ENCODE measurements around the gene CCDC60.

The CCDC60 gene

GRCh38 chr12:119334430-119335170 lies at the start of gene CCDC60:
Gene CCDC60, plus strand, starts transcription at chr12:119334729. Its CDS starts 448 bp downstream, at chr12:119335177.
- TF ChIP-seq JUND (IDR thresholded peaks at IDR 0.05; ENCODE audit: low read depth): no peak
- peak; percentile 20 to 73 for DNase-seq (ENCODE audit: low read depth in 1 of 2, low spot score in 1 of 2)
- in situ Hi-C loops (cut with HindIII; ENCODE audit: low pct_unique_long_range_greater_than_20kb, low sequenced_read_pairs): no loop called here

GRCh38 chr12:119288576-119288975 lies 46.0 kb upstream of the CCDC60 start:
- TF ChIP-seq JUND (IDR thresholded peaks at IDR 0.05; ENCODE audit: low read depth): no peak
- in situ Hi-C loops (cut with HindIII; ENCODE audit: low pct_unique_long_range_greater_than_20kb, low sequenced_read_pairs): no loop called here
- DNase-seq (ENCODE audit: low read depth in 1 of 2, low spot score in 1 of 2): no peak

- no peak for DNase-seq (ENCODE audit: low read depth in 1 of 2, low spot score in 1 of 2)
- in situ Hi-C loops (cut with HindIII; ENCODE audit: low pct_unique_long_range_greater_than_20kb, low sequenced_read_pairs): no loop called here
- no peak for TF ChIP-seq JUND (IDR thresholded peaks at IDR 0.05; ENCODE audit: low read depth)
Observed at GRCh38 chr12:119292893-119293630, 41.5 kb upstream of the CCDC60 start.

- no peak for DNase-seq (ENCODE audit: low read depth in 1 of 2, low spot score in 1 of 2)
- TF ChIP-seq JUND (IDR thresholded peaks at IDR 0.05; ENCODE audit: low read depth): no peak
- in situ Hi-C loops (cut with HindIII; ENCODE audit: low pct_unique_long_range_greater_than_20kb, low sequenced_read_pairs): no loop called here
Observed at GRCh38 chr12:119294211-119294610, 40.3 kb upstream of the CCDC60 start.

- no peak for DNase-seq (ENCODE audit: low read depth in 1 of 2, low spot score in 1 of 2)
- TF ChIP-seq JUND (IDR thresholded peaks at IDR 0.05; ENCODE audit: low read depth): no peak
- in situ Hi-C loops (cut with HindIII; ENCODE audit: low pct_unique_long_range_greater_than_20kb, low sequenced_read_pairs): no loop called here
Observed at GRCh38 chr12:119296535-119296934, 38.0 kb upstream of the CCDC60 start.

GRCh38 chr12:119299130-119299529 lies 35.4 kb upstream of the CCDC60 start:
- DNase-seq (ENCODE audit: low read depth in 1 of 2, low spot score in 1 of 2): no peak
- in situ Hi-C loops (cut with HindIII; ENCODE audit: low pct_unique_long_range_greater_than_20kb, low sequenced_read_pairs): no loop called here
- TF ChIP-seq JUND (IDR thresholded peaks at IDR 0.05; ENCODE audit: low read depth): no peak

GRCh38 chr12:119301379-119301778 lies 33.1 kb upstream of the CCDC60 start:
- TF ChIP-seq JUND (IDR thresholded peaks at IDR 0.05; ENCODE audit: low read depth): no peak
- in situ Hi-C loops (cut with HindIII; ENCODE audit: low pct_unique_long_range_greater_than_20kb, low sequenced_read_pairs): no loop called here
- no peak for DNase-seq (ENCODE audit: low read depth in 1 of 2, low spot score in 1 of 2)

- TF ChIP-seq JUND (IDR thresholded peaks at IDR 0.05; ENCODE audit: low read depth): no peak
- in situ Hi-C loops (cut with HindIII; ENCODE audit: low pct_unique_long_range_greater_than_20kb, low sequenced_read_pairs): no loop called here
- DNase-seq (ENCODE audit: low read depth in 1 of 2, low spot score in 1 of 2): no peak
Observed at GRCh38 chr12:119302451-119303080, 32.0 kb upstream of the CCDC60 start.

- no peak for DNase-seq (ENCODE audit: low read depth in 1 of 2, low spot score in 1 of 2)
- in situ Hi-C loops (cut with HindIII; ENCODE audit: low pct_unique_long_range_greater_than_20kb, low sequenced_read_pairs): no loop called here
- no peak for TF ChIP-seq JUND (IDR thresholded peaks at IDR 0.05; ENCODE audit: low read depth)
Observed at GRCh38 chr12:119306593-119306992, 27.9 kb upstream of the CCDC60 start.

- in situ Hi-C loops (cut with HindIII; ENCODE audit: low pct_unique_long_range_greater_than_20kb, low sequenced_read_pairs): no loop called here
- no peak for TF ChIP-seq JUND (IDR thresholded peaks at IDR 0.05; ENCODE audit: low read depth)
- no peak for DNase-seq (ENCODE audit: low read depth in 1 of 2, low spot score in 1 of 2)
Observed at GRCh38 chr12:119307747-119308146, 26.8 kb upstream of the CCDC60 start.

- in situ Hi-C loops (cut with HindIII; ENCODE audit: low pct_unique_long_range_greater_than_20kb, low sequenced_read_pairs): no loop called here
- no peak for TF ChIP-seq JUND (IDR thresholded peaks at IDR 0.05; ENCODE audit: low read depth)
- DNase-seq (ENCODE audit: low read depth in 1 of 2, low spot score in 1 of 2): no peak
Observed at GRCh38 chr12:119308708-119309456, 25.6 kb upstream of the CCDC60 start.

- no peak for DNase-seq (ENCODE audit: low read depth in 1 of 2, low spot score in 1 of 2)
- in situ Hi-C loops (cut with HindIII; ENCODE audit: low pct_unique_long_range_greater_than_20kb, low sequenced_read_pairs): no loop called here
- no peak for TF ChIP-seq JUND (IDR thresholded peaks at IDR 0.05; ENCODE audit: low read depth)
Observed at GRCh38 chr12:119311878-119312277, 22.7 kb upstream of the CCDC60 start.
